NT2/D1 (cell line): Measurements from ENCODE around the gene AQR.

Experiments
- DNase-seq: peaks from one replicate; pipeline ENCODE4 v3.0.0-alpha.2; 2011; ENCODE audit warnings: low read depth, low spot score
- H3K27me3 ChIP-seq: 2 replicates; pipeline ENCODE4 v1.6.0; 2011; ENCODE audit warnings: mild to moderate bottlenecking; ENCODE audit not compliant: insufficient read length, insufficient read depth
- H3K36me3 ChIP-seq: 2 replicates; pipeline ENCODE4 v1.6.1; 2011; ENCODE audit warnings: mild to moderate bottlenecking, low read length, mixed read lengths; ENCODE audit not compliant: insufficient read depth, insufficient read length
- H3K4me1 ChIP-seq: 2 replicates; pipeline ENCODE4 v1.5.1; 2011; ENCODE audit not compliant: insufficient read depth, insufficient read length
- H3K4me3 ChIP-seq: 2 replicates; pipeline ENCODE4 v1.5.1; 2011; ENCODE audit warnings: low read depth; ENCODE audit not compliant: insufficient read length
- H3K9ac ChIP-seq: 2 replicates; pipeline ENCODE4 v1.6.0; 2011; ENCODE audit warnings: low read depth; ENCODE audit not compliant: insufficient read length
- H3K9me3 ChIP-seq: 2 replicates; pipeline ENCODE4 v1.5.1; 2011; ENCODE audit warnings: mild to moderate bottlenecking, low read length; ENCODE audit not compliant: insufficient read depth
- SUZ12 ChIP-seq: IDR thresholded peaks from 2 replicates; pipeline ENCODE4 v1.6.1; 2011; ENCODE audit not compliant: insufficient read length, insufficient read depth; ENCODE audit errors: extremely low read depth
- YY1 ChIP-seq: IDR thresholded peaks from 2 replicates; pipeline ENCODE4 v1.6.1; 2011; ENCODE audit not compliant: insufficient read length, insufficient read depth
- ZNF274 ChIP-seq: IDR thresholded peaks from 2 replicates; pipeline ENCODE4 v1.6.1; 2011; ENCODE audit warnings: mild to moderate bottlenecking, low read depth, low read length

Gene AQR

DNA sequence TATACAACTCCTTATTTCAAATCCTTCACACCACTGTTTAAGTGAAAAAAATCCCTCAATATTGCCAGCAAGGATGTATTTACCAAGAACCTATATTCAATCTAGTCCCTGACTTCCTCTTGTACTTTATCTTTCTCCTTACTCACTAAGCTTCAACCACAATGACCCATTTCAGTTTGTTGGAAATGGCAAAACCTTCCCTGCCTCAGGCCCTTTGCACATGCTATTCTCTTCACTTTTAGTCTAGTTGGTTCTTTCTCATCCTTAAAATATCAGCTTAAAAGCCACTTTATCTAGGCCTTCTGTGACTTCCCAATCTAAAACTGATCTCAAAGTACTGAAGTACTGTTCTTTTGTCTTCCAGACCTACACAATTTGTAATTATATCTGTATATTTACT is 92.9 kb downstream of the AQR start:
- no peak overlapping the region for H3K4me3 ChIP-seq
- H3K9me3 ChIP-seq = no peaks in the 10 kb centered on the region
- no peaks in the 10 kb centered on the region for H3K4me1 ChIP-seq
- H3K36me3 ChIP-seq = peaks cover 38% of the 10 kb centered on the region
- TF ChIP-seq SUZ12 (no peak), ZNF274 (no peak), YY1 (no peak)
- no peak overlapping the region for H3K9ac ChIP-seq
- H3K27me3 ChIP-seq = no peaks in the 10 kb centered on the region
- DNase-seq = no peak

DNA sequence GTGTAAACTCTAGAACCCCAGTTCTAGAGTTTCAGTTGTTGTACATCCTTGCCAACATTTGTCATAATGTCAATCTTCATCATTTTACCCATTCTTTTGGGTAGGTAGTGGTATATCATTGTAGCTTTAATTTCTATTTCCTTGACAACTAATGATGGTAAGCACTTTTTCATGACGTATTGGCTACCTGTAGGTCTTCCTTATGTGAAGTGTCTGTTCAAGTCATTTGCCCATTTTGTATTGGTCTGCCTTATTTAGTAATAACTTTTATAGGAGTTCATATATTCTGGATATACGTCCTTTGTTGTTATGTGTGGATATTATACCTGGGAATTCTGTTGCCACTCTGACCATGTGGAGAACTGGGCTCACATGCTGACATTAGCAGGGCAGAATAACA is 100.4 kb downstream of the AQR start:
- Histone ChIP-seq H3K36me3 (peaks cover 22% of the 10 kb centered on the region), H3K27me3 (no peaks in the 10 kb centered on the region), H3K4me3 (no peak overlapping the region), H3K9ac (no peak overlapping the region), H3K4me1 (no peaks in the 10 kb centered on the region), H3K9me3 (peaks cover 10% of the 10 kb centered on the region; the same call in 1 of the 2 replicates)
- TF ChIP-seq YY1 = no peak
- TF ChIP-seq SUZ12 = no peak
- no peak for TF ChIP-seq ZNF274
- no peak for DNase-seq

DNA sequence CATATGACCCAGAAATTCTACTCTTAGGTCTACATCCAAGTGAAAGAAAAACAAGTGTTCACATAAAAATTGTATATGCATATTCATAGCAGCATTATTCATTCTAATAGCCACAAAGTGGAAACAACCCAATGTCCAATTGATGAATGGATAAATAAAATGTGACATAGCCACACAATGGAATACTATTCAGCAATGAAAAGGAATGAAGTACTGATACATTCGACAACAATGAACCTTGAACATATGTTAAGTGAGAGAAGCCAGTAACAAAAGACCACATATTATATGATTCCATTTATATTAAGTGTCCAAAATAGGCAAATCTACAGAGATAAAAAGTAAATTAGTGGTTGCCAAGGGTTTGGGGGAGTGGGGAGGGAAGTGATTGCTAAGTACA is 104.0 kb downstream of the AQR start:
- Histone ChIP-seq H3K27me3 (no peaks in the 10 kb centered on the region), H3K36me3 (peaks cover 18% of the 10 kb centered on the region), H3K4me3 (no peak overlapping the region), H3K4me1 (no peaks in the 10 kb centered on the region), H3K9me3 (peaks cover 10% of the 10 kb centered on the region; the same call in 1 of the 2 replicates), H3K9ac (no peak overlapping the region)
- no peak for DNase-seq
- TF ChIP-seq ZNF274 = no peak
- TF ChIP-seq SUZ12 = no peak
- no peak for TF ChIP-seq YY1

DNA sequence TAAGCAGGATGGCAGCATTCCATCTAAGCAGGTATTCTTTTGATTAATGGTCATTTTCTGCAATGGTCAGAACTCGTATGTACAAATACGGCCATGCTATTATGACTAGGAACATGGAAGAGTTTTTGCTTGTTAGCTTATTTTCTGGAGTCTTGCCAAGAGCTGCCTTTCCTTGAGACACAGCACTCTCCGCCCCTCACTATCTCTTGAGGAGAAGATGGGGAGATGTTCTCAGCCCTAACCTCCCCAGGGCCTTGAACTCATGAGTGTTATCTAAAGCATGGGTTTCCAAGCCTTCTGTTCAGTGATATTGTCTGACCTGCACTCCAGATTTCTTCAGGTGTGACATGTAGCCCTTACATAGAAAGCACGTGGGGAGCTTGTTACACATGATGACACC is 108.3 kb downstream of the AQR start:
- H3K9ac ChIP-seq = no peak overlapping the region
- H3K4me1 ChIP-seq = no peaks in the 10 kb centered on the region
- no peak for DNase-seq
- no peak overlapping the region for H3K4me3 ChIP-seq
- H3K27me3 ChIP-seq = no peaks in the 10 kb centered on the region
- H3K36me3 ChIP-seq = peaks cover 37% of the 10 kb centered on the region
- TF ChIP-seq ZNF274 = no peak
- TF ChIP-seq YY1 = no peak
- TF ChIP-seq SUZ12 = no peak
- no peaks in the 10 kb centered on the region for H3K9me3 ChIP-seq

DNA sequence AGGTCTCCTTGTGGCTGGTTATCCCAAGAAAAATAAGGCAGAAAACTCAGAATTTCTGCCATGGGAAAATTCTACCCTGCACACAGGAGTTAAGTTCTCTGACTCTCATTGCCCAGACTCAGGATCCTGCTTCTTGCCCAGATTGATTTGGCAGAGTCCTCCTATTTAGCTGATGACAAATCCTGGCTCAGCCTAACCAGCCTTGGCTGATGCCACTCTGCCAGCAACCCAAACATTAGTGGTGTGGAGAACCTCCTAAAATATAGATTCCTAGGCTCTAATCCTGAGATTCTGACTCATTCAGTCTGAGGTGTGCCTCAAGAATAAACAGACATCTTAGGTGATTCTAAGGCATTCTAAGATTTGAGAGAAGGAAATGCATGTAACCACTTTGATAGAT is 113.6 kb downstream of the AQR start:
- DNase-seq = no peak
- no peaks in the 10 kb centered on the region for H3K9me3 ChIP-seq
- TF ChIP-seq SUZ12 (no peak), YY1 (no peak), ZNF274 (no peak)

DNA sequence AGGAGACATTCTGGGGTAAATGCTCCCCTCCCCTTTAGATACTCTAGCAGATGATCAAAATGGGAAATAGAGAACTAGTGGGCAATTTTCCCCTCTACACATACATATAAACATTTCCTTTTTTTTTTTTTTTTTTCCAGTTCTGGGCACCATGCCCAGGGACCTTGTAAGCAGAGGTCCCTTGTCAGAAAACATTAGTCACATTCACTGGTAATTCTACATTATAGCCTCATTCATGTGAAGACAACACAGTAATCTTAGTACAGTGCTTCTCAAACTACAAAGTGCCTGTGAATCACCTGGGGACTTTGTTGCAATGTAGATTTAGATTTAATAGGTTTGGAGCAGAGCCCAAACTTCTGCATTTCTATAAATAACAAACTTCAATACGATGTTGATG is 114.1 kb downstream of the AQR start:
- no peak overlapping the region for H3K4me3 ChIP-seq
- no peaks in the 10 kb centered on the region for H3K4me1 ChIP-seq
- no peaks in the 10 kb centered on the region for H3K9me3 ChIP-seq
- TF ChIP-seq SUZ12 (no peak), ZNF274 (no peak), YY1 (no peak)
- no peak for DNase-seq
- H3K27me3 ChIP-seq = no peaks in the 10 kb centered on the region
- H3K36me3 ChIP-seq = peaks cover 37% of the 10 kb centered on the region
- no peak overlapping the region for H3K9ac ChIP-seq

More for the DNA sequence above, 113.6 kb downstream of the AQR start:
- H3K36me3 ChIP-seq = peaks cover 37% of the 10 kb centered on the region
- no peak overlapping the region for H3K4me3 ChIP-seq
- no peak overlapping the region for H3K9ac ChIP-seq
- no peaks in the 10 kb centered on the region for H3K27me3 ChIP-seq
- H3K4me1 ChIP-seq = no peaks in the 10 kb centered on the region

DNA sequence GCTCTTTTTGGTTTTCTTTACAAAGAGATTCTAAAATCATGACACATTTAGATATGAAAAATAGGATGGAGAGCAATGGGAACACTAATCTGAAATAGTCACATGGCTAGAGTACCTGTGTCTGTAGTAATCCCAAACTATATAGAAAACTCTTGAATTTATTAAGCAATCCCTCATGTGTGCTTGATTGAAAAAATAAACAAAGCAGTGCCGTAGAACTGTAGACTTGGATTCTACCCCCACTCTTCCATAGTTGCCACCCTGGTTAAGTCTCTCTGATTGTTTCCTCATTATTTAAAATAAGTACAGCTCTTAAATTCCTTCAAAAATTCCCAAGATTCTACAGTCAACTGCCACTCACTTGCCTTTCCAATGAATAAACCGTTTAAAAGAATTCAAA is 115.3 kb downstream of the AQR start:
- Histone ChIP-seq H3K4me3 (no peak overlapping the region), H3K4me1 (no peaks in the 10 kb centered on the region), H3K36me3 (peaks cover 31% of the 10 kb centered on the region), H3K27me3 (no peaks in the 10 kb centered on the region), H3K9ac (no peak overlapping the region), H3K9me3 (no peaks in the 10 kb centered on the region)
- TF ChIP-seq YY1 = no peak
- TF ChIP-seq SUZ12 = no peak
- TF ChIP-seq ZNF274 = no peak
- no peak for DNase-seq
